IPS-18c (cell line): ENCODE measurements around the gene SEC16A.

Experiments used
- H3K4me3 ChIP-seq: 2 replicates; pipeline ENCODE4 v1.7.0; 2013; ENCODE audit warnings: low read depth, mild to moderate bottlenecking, low read length, moderate library complexity; ENCODE audit not compliant: insufficient read depth
- H3K9me3 ChIP-seq: one replicate; pipeline ENCODE4 v1.6.1; 2013; ENCODE audit warnings: mild to moderate bottlenecking, low read length, moderate library complexity; ENCODE audit not compliant: control insufficient read depth, insufficient read depth

SEC16A gene

GRCh38 chr9:136496181-136496580 is 13.3 kb upstream of the SEC16A start:
- no peak overlapping the region for H3K4me3 ChIP-seq
- H3K9me3 ChIP-seq: no peaks in the 10 kb centered on the region

GRCh38 chr9:136495238-136495800 is 12.5 kb upstream of the SEC16A start:
- Histone ChIP-seq H3K9me3 (no peaks in the 10 kb centered on the region), H3K4me3 (no peak overlapping the region)

- H3K4me3 ChIP-seq: no peak overlapping the region
- H3K9me3 ChIP-seq: no peaks in the 10 kb centered on the region
Observed at GRCh38 chr9:136494531-136495215, 11.8 kb upstream of the SEC16A start.

- Histone ChIP-seq H3K9me3 (no peaks in the 10 kb centered on the region), H3K4me3 (no peak overlapping the region)
Observed at GRCh38 chr9:136494012-136494411, 11.2 kb upstream of the SEC16A start.

GRCh38 chr9:136493567-136493971 is 10.7 kb upstream of the SEC16A start:
- H3K9me3 ChIP-seq: no peaks in the 10 kb centered on the region
- H3K4me3 ChIP-seq: no peak overlapping the region

GRCh38 chr9:136492978-136493522 is 10.2 kb upstream of the SEC16A start:
- H3K4me3 ChIP-seq: no peak overlapping the region
- H3K9me3 ChIP-seq: no peaks in the 10 kb centered on the region

GRCh38 chr9:136489731-136490130 is 6.9 kb upstream of the SEC16A start:
- no peak overlapping the region for H3K4me3 ChIP-seq
- no peaks in the 10 kb centered on the region for H3K9me3 ChIP-seq

GRCh38 chr9:136488247-136489214 is 5.7 kb upstream of the SEC16A start:
- Histone ChIP-seq H3K9me3 (no peaks in the 10 kb centered on the region), H3K4me3 (no peak overlapping the region)

GRCh38 chr9:136487672-136488071 is 4.8 kb upstream of the SEC16A start:
- Histone ChIP-seq H3K4me3 (no peak overlapping the region), H3K9me3 (no peaks in the 10 kb centered on the region)

GRCh38 chr9:136486823-136487620 is 4.2 kb upstream of the SEC16A start:
- no peaks in the 10 kb centered on the region for H3K9me3 ChIP-seq
- H3K4me3 ChIP-seq: no peak overlapping the region

- no peak overlapping the region for H3K4me3 ChIP-seq
- no peaks in the 10 kb centered on the region for H3K9me3 ChIP-seq
Observed at GRCh38 chr9:136486131-136486530, 3.3 kb upstream of the SEC16A start.

- H3K4me3 ChIP-seq: no peak overlapping the region
- H3K9me3 ChIP-seq: no peaks in the 10 kb centered on the region
Observed at GRCh38 chr9:136485049-136486045, 2.5 kb upstream of the SEC16A start.

GRCh38 chr9:136484153-136485048 is 1.6 kb upstream of the SEC16A start:
- H3K9me3 ChIP-seq: no peaks in the 10 kb centered on the region
- peak overlapping the region; percentile 88 for H3K4me3 ChIP-seq

GRCh38 chr9:136483589-136484152 is 831 bp upstream of the SEC16A start:
- Histone ChIP-seq H3K9me3 (no peaks in the 10 kb centered on the region), H3K4me3 (peak overlapping the region; percentile 88)
